HL-60/S4 treated with retinoic acid at 250 ng/mL for 4 days and 3 days (cell line): Measurements from ENCODE around the gene CNGA4.
"Not testable (repeated sequence)": the region's sequence is repeated elsewhere in the genome, so short reads cannot be mapped to it uniquely, and the experiment has no call there.

ENCODE experiments used
- in situ Hi-C: fragments of 300-500 bp; cut with MboI; formaldehyde crosslinking; loops from 2 replicates; pipeline ENCODE4 v1.7.0; 2022; ENCODE audit warnings: low sequenced_read_pairs

Gene CNGA4

GRCh38 chr11:6225024-6225423 is 13.9 kb upstream of the CNGA4 start:
- in situ Hi-C loops = no loop called here

GRCh38 chr11:6225896-6226295 is 13.0 kb upstream of the CNGA4 start:
- in situ Hi-C loops = no loop called here

DNA sequence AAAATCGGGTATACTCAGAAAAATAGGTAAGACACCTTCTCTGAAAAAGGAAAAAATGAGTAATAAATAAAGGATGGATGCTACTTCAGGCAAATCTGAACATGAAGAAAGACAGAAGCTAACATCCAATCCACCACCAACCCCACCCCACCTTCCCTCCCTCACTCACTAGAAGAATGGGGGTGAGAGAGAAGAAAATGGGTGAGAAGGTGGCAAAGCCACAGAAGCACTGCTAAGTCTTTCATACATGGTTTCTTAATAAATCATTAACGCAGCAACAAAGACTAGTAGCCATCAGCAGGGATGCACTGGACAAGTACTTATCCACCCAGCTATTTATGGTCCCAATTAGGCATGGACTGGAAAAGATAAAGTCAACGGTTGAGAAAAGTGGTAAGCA is 10.4 kb upstream of the CNGA4 start:
- in situ Hi-C loops = no loop called here

DNA sequence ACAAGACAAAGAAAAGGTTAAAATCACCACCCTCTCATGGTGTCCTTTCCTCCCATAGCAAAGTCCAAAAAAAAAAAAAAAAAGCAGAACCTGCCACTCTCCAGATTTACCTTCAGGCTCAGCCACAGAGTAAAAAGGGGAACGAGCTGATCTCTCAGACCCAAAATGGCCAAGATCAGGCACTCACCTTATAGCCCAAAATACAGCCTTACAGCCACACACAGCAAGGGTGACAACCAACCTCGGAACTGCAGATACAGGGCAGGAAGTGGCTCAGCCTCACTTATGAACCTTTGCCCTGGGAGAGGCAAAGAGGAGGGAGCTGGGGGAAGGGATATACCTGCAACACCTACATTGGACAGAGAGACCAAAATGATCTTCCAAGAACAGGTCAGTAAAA is 9.0 kb upstream of the CNGA4 start:
- in situ Hi-C loops = no loop called here

GRCh38 chr11:6232899-6233298 is 6.0 kb upstream of the CNGA4 start:
- in situ Hi-C loops = no loop called here

GRCh38 chr11:6233984-6234386 is 4.9 kb upstream of the CNGA4 start:
- in situ Hi-C loops = no loop called here

DNA sequence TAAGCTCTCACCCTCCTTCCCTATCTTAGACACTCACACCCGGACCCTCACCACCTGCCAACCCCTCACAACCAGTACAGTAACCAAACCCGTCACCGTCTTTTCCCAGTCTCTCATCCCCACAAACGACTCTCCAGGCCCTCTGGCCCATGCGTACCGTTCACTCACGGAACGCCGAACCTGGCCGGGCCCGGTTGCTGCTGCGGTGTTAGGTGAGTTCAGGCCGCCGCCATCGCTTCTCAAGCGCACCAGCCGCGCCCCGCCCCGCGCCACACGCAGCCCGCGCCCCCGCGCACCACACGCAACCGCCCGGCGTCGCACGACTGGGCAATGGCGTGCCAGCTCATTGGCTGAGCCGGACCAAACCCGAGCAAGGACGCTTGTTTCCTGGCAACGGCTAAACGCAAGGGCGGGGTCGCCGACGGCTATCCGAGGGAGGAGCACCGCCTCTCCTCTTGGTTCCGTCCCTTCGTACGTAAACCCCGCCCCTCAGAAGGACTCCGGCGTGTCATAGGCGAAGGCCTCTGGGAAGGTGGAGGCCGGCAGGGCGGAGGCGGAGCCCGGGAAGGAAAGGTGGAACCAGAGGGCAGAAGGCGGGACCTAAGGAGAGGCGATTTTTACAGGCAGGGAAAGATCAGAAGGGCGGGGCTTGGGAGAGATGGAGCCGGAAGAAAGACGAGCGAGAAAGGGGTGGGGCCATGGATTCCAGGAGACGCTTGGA is 4.3 kb upstream of the CNGA4 start, which contains the start of gene FHIP1B:
Gene FHIP1B (minus strand): TSS at position 250 of the 721 bp plus-strand sequence. CDS start 10,120 bp downstream, outside the sequence.
- in situ Hi-C loops = no loop called here

GRCh38 chr11:6237266-6237665 is 1.6 kb upstream of the CNGA4 start:
- in situ Hi-C loops = no loop called here

DNA sequence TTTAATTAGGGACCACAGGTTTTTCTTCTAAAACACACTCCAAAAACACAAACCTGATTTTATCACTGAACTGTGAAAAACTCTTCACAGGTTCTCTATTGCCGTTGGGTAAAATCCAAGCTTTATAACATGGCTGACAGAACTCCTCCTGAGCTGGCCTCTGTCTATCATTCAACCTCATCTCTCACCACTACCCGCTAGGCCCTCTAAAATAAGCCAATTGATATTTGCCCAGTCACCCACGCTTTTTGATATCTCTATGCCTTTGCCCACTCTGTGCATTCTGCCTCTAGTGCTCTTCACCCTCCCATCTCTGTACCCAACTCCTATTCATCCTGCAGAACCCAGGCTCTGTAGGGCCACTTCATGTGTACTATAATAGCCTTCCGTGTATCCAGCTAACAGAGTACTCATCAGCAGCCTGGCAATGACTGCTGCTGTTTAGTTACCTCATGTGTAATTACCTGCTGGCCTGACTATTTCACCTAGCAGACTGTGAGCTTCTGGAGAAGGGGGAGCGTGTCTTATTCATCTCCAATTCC is 1.1 kb upstream of the CNGA4 start:
- in situ Hi-C loops = no loop called here

DNA sequence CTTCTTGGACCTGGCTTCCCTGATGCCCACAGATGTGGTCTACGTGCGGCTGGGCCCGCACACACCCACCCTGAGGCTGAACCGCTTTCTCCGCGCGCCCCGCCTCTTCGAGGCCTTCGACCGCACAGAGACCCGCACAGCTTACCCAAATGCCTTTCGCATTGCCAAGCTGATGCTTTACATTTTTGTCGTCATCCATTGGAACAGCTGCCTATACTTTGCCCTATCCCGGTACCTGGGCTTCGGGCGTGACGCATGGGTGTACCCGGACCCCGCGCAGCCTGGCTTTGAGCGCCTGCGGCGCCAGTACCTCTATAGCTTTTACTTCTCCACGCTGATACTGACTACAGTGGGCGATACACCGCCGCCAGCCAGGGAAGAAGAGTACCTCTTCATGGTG is 1.2 kb downstream of the CNGA4 start:
- in situ Hi-C loops = no loop called here

- in situ Hi-C loops = no loop called here
These were observed 1.9 kb downstream of the CNGA4 start for GRCh38 chr11:6240781-6241180.

DNA sequence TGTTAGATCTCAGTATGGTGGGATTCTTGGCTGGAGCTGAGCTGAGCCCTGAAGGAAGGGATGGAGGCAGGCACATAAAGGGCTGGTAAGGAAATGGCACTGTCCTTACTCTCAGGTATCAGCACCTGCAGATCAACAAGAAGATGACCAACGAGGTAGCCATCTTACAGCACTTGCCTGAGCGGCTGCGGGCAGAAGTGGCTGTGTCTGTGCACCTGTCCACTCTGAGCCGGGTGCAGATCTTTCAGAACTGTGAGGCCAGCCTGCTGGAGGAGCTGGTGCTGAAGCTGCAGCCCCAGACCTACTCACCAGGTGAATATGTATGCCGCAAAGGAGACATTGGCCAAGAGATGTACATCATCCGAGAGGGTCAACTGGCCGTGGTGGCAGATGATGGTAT is 2.4 kb downstream of the CNGA4 start:
- in situ Hi-C loops = no loop called here

GRCh38 chr11:6245536-6245935 is 6.6 kb downstream of the CNGA4 start:
- in situ Hi-C loops = no loop called here

DNA sequence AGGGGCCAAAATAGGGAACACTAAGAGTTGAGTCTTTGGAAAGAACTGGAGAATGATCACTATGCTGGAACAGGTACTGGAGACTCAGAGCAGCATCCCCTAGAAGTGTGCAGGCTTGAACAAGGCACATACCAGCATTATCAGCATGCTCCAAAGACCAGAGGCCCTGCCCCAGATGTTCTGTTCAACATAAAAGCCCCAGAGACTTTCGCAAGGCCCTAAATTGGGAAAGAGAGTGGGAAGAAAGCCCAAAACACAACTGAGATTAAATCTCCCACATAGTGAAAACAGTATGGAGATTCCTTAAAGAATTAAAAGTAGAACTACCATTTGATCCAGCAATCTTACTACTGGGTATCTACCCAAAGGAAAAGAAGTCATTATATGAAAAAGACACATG is 9.4 kb downstream of the CNGA4 start:
- in situ Hi-C loops = no loop called here

DNA sequence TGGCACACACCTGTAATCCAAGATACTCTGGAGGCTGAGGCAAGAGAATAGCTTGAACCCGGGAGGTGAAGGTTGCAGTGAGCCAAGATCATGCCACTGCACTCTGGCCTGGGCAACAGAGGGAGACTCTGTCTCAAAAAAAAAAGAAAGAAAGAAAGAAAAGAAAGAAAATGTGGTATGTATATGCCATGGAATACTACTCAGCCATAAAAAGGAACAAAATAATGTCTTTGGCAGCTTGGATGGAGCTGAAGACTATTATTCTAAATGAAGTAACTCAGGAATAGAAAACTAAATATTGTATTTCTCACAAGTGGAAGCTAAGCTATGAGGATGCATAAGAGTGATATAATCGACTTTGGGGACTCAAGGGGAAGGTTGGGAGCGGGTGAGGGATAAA is 10.0 kb downstream of the CNGA4 start:
- in situ Hi-C loops = not testable (repeated sequence)

GRCh38 chr11:6249770-6250555 is 11.1 kb downstream of the CNGA4 start:
- in situ Hi-C loops = no loop called here

DNA sequence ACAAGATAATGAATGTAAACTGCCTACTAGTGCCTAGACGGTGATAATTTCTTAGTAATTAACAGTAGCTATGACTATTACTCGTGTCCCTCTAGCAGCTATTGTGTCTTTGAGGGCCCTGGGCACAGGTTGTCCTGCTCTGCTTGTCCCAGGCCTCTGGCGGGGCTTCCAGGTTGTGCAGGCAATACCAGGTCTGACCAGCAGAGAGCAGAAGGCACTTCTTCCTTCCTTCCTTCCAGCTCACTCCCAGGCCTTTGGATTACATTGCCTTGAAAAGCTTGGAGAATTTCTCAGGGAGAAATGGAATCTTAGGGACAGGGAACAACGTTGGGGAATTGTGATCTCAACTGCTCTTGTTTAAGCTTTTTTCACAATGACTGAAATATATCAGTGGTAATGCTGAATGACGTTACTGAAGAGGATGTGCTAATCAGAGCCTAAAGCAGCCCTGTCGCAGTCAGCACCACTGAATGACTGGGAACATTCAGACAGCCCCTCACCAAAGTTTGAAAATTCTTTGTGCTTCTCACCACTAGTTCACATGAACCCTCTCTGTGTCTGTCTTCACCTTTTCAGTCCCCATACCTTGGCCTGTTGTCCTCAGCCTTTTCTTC is 12.3 kb downstream of the CNGA4 start:
- in situ Hi-C loops = no loop called here

- in situ Hi-C loops = no loop called here
These were observed 13.1 kb downstream of the CNGA4 start for GRCh38 chr11:6251990-6252473.

DNA sequence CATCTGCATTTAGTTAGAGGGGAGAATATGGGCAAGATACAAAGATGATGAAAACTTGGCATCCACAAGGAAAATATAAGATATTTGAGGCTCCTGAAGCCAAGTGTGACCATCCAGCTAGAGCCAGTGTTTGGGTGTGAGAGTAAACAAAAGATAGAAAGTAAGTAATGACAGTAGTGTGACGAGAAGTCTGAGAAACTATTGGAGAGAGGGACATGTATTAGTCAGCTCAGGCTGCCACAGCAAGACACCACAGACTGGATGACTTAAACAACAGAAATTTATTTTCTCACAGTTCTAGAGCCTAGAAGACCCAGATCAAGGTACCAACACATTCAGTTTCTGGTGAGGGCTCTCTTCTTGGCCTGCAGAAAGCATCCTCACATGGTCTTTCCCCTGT is 14.3 kb downstream of the CNGA4 start:
- in situ Hi-C loops = no loop called here

DNA sequence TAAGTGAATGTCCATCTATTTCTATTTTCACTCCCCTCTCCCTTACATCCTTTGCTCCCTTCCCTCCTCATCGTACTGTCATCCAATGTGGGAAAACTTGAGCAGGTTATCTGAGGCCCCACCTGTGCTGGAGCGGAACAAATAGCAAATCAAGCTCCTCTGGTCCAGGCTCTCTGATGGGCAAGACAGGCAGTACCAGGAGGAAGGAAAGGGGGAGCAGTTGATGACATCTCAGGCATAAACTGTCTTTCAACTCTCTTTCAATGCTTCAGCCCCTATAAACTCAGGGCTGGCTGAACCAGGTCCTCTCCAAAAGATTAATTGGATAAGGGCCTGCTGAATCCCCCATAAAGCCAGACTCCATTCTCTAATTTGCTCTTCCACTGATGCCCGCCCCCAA is 19.3 kb downstream of the CNGA4 start:
- in situ Hi-C loops = no loop called here

GRCh38 chr11:6258571-6259081 is 19.7 kb downstream of the CNGA4 start:
- in situ Hi-C loops = no loop called here
